Urinary bladder (tissue), 4 donors: Measurements from ENCODE around the gene SLC29A4. TPM values are rescaled to one million over a fixed set of nuclear protein-coding genes. Genes with fewer than 3 reads are reported as not detected.

ENCODE experiments used
- DNase-seq: peaks from one replicate; pipeline ENCODE4 v3.0.0-alpha.2; 2015; ENCODE audit errors: extremely low spot score
- H3K27ac ChIP-seq: one replicate; pipeline ENCODE4 v1.5.1; 2013; ENCODE audit warnings: low read depth, mild to moderate bottlenecking, moderate library complexity
- H3K36me3 ChIP-seq: one replicate; pipeline ENCODE4 v1.6.1; 2013; ENCODE audit warnings: mild to moderate bottlenecking, moderate library complexity; ENCODE audit not compliant: insufficient read depth
- H3K4me1 ChIP-seq: one replicate; pipeline ENCODE4 v1.6.1; 2013; ENCODE audit warnings: mild to moderate bottlenecking, moderate library complexity; ENCODE audit not compliant: insufficient read depth
- H3K4me3 ChIP-seq: one replicate; pipeline ENCODE4 v1.5.1; 2013; ENCODE audit warnings: low read depth, low read length
- WGBS: extraction: QIAGEN DNeasy Blood & Tissue Kit; methylation state at CpG from one replicate; pipeline ENCODE4 v1.1.7; 2013; 5-methylcytosine and 5-hydroxymethylcytosine counted together
- polyA plus RNA-seq: library from polyadenylated mRNA; stranded (reverse); fragments of 200-250 nt; gene quantifications from one replicate; pipeline ENCODE4 v1.2.3, GENCODE V29; 2013
- total RNA-seq: library from RNA; depleted of rRNA; stranded (reverse); fragments of >200 nt; gene quantifications from one replicate; pipeline ENCODE4 v1.2.3, GENCODE V29; 2014
- donor health status: healthy with polysubstance abuse.
- donor health status: healthy.

SLC29A4 gene
- total and polyA plus RNA-seq, 2 donors, result 2.7 to 3.6 TPM

GRCh38 chr7:5350600-5351385 is 68.0 kb downstream of the SLC29A4 start:
- Histone ChIP-seq H3K27ac (no peak overlapping the region), H3K4me3 (no peak overlapping the region), H3K36me3 (peaks cover 4% of the 10 kb centered on the region), H3K4me1 (no peaks in the 10 kb centered on the region)
- no peak for DNase-seq
- WGBS, result 87% methylated on average over 23 of the region's 23 CpGs

- no peak overlapping the region for H3K27ac ChIP-seq
- no peak overlapping the region for H3K4me3 ChIP-seq
- DNase-seq, result no peak
- no peaks in the 10 kb centered on the region for H3K4me1 ChIP-seq
- WGBS, result 88% methylated on average over 35 of the region's 35 CpGs
- peaks cover 4% of the 10 kb centered on the region for H3K36me3 ChIP-seq
Observed at GRCh38 chr7:5351507-5352265, 68.9 kb downstream of the SLC29A4 start.

- no peak overlapping the region for H3K4me3 ChIP-seq
- DNase-seq, result no peak
- H3K27ac ChIP-seq, result no peak overlapping the region
- WGBS, result 95% methylated on average over 19 of the region's 19 CpGs
- H3K4me1 ChIP-seq, result no peaks in the 10 kb centered on the region
- peaks cover 4% of the 10 kb centered on the region for H3K36me3 ChIP-seq
Observed at GRCh38 chr7:5352440-5353010, 69.8 kb downstream of the SLC29A4 start.

GRCh38 chr7:5354460-5355232 is 71.9 kb downstream of the SLC29A4 start:
- DNase-seq, result no peak
- no peak overlapping the region for H3K4me3 ChIP-seq
- 27% methylated on average over 17 of the region's 17 CpGs for WGBS
- no peak overlapping the region for H3K27ac ChIP-seq
- H3K4me1 ChIP-seq, result no peaks in the 10 kb centered on the region
- H3K36me3 ChIP-seq, result peaks cover 4% of the 10 kb centered on the region

Other genes with a start within 250 kb of the SLC29A4 start
- gene RBAK, start 237.1 kb upstream of the SLC29A4 start, total RNA-seq, result 24.5 TPM
- gene RBAK, start 237.1 kb upstream of the SLC29A4 start, polyA plus RNA-seq, result 5.4 TPM
- gene WIPI2, start 92.7 kb upstream of the SLC29A4 start, total RNA-seq, result 36.9 TPM
- gene WIPI2, start 92.7 kb upstream of the SLC29A4 start, polyA plus RNA-seq, result 43.6 TPM
- gene TNRC18, start 140.9 kb downstream of the SLC29A4 start, total RNA-seq, result 63.0 TPM
- 76.8 TPM for gene TNRC18, start 140.9 kb downstream of the SLC29A4 start, polyA plus RNA-seq
- gene FBXL18, start 230.9 kb downstream of the SLC29A4 start, total RNA-seq, result 2.3 TPM
- 4.3 TPM for gene FBXL18, start 230.9 kb downstream of the SLC29A4 start, polyA plus RNA-seq
- gene ACTB, start 247.7 kb downstream of the SLC29A4 start, total RNA-seq, result 1,766 TPM
- gene ACTB, start 247.7 kb downstream of the SLC29A4 start, polyA plus RNA-seq, result 9,675 TPM